ENCODE measurements around the gene FLRT1. TPM values are rescaled to one million over a fixed set of nuclear protein-coding genes. Genes with fewer than 3 reads are reported as not detected.

FLRT1 gene
- total and polyA plus RNA-seq, 3 donors from 2014 or later = 0.67 to 0.79 (median 0.74) TPM

GRCh38 chr11:64017945-64018224 is 17.8 kb upstream of the FLRT1 start:
- intact Hi-C loops (cut with DNase I; ENCODE audit: low total_unique reads) = no loop called here
- peaks cover 14% of the 10 kb centered on the region for H3K4me1 ChIP-seq
- H3K4me3 ChIP-seq = no peak overlapping the region
- 67 to 87% methylated on average over 1 to 7 of the region's 7 CpGs for WGBS, 2 donors
- H3K27ac ChIP-seq = no peak overlapping the region
- H3K9me3 ChIP-seq = no peaks in the 10 kb centered on the region
- H3K27me3 ChIP-seq = no peaks in the 10 kb centered on the region
- TF ChIP-seq CTCF (IDR thresholded peaks at IDR 0.05) = no peak
- no peak for TF ChIP-seq POLR2A (IDR thresholded peaks at IDR 0.05)
- no peaks in the 10 kb centered on the region for H3K36me3 ChIP-seq (ENCODE audit: low read depth, missing control alignments)
- no peak for DNase-seq

DNA sequence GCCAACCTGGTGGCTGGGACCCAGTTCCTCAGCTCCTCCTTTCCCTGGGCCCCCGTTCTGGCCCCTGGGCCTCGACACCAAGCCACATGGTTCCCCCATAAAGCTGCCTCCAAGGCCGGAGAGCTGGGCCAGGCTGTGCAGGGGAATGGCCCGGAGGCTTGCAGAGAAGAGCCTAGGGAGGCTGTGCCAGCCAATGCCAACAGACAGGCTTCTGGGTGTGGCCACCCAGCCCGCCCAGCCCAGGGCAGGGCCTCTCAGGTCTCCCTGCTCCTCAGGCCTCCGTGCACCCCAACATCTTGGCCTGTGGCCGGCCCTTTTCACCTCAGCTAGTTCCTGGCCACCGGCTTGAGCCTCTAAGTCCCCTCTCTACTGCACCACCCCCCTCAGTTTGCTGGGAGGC is 17.4 kb upstream of the FLRT1 start:
- Histone ChIP-seq H3K4me1 (peaks cover 14% of the 10 kb centered on the region), H3K27ac (no peak overlapping the region), H3K27me3 (no peaks in the 10 kb centered on the region), H3K9me3 (no peaks in the 10 kb centered on the region), H3K36me3 (ENCODE audit: low read depth, missing control alignments) (no peaks in the 10 kb centered on the region), H3K4me3 (no peak overlapping the region)
- TF ChIP-seq CTCF (IDR thresholded peaks at IDR 0.05) (no peak), POLR2A (IDR thresholded peaks at IDR 0.05) (no peak)
- 66 to 73% methylated on average over 3 to 8 of the region's 8 CpGs for WGBS, 2 donors
- peak; percentile 36 for DNase-seq
- intact Hi-C loops (cut with DNase I; ENCODE audit: low total_unique reads) = no loop called here

- H3K4me1 ChIP-seq = peaks cover 14% of the 10 kb centered on the region
- H3K4me3 ChIP-seq = no peak overlapping the region
- H3K27ac ChIP-seq = no peak overlapping the region
- 65 to 77% methylated on average over 15 to 25 of the region's 27 CpGs for WGBS, 2 donors
- peak; percentile 57 for DNase-seq
- no peaks in the 10 kb centered on the region for H3K9me3 ChIP-seq
- H3K27me3 ChIP-seq = no peaks in the 10 kb centered on the region
- intact Hi-C loops (cut with DNase I; ENCODE audit: low total_unique reads) = no loop called here
- TF ChIP-seq CTCF (IDR thresholded peaks at IDR 0.05) (no peak), POLR2A (IDR thresholded peaks at IDR 0.05) (no peak)
- no peaks in the 10 kb centered on the region for H3K36me3 ChIP-seq (ENCODE audit: low read depth, missing control alignments)
Observed at GRCh38 chr11:64019106-64020037, 16.4 kb upstream of the FLRT1 start.

DNA sequence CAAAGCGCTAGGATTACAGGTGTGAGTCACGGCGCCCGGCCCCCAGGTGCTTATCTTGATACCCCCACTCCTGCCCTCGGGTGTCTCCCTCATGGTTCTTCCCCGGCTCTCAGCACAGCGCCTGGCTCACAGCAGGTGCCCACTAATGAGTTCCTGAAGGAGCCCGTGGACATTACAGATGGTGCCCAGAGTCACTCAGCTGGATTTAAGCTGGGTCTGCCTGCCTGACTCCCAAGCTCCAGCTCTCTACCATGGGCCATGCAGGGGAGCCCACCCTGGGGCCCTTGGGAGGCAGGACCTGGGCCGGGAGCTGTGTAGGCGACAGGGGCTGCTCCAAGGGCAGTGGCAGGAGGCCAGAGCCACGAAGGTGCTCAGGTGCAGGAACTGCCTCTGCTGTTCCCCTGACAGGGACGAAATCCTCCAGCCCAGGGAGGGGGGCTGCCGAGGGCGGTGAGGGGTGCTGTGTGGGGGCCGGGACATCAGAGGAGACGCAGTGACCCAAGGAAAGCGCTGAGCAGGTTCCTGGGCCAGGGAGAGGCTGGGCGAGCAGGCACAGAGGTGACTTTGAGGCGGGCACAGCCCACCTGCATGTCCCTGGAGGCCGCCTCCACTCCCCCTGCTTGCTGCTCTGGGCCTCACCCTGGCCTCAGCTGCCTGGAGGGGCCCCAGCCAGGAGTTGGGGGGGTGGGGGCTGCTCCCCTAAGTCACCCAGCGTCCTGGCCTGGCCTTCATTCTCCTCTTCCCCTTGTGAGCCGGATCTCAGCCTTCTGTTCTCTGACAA is 14.6 kb upstream of the FLRT1 start:
- Histone ChIP-seq H3K9me3 (no peaks in the 10 kb centered on the region), H3K27ac (no peak overlapping the region), H3K4me3 (no peak overlapping the region), H3K36me3 (ENCODE audit: low read depth, missing control alignments) (no peaks in the 10 kb centered on the region), H3K4me1 (peaks cover 14% of the 10 kb centered on the region), H3K27me3 (no peaks in the 10 kb centered on the region)
- intact Hi-C loops (cut with DNase I; ENCODE audit: low total_unique reads) = no loop called here
- WGBS, 2 donors = 71 to 77% methylated on average over 10 to 22 of the region's 22 CpGs
- TF ChIP-seq CTCF (IDR thresholded peaks at IDR 0.05) (no peak), POLR2A (IDR thresholded peaks at IDR 0.05) (no peak)
- no peak for DNase-seq

Measured in testis (tissue), 3 donors.